Stimulated activated CD4-positive, alpha-beta T cell treated with anti-CD3 and anti-CD28 coated beads, Interleukin-4, amount 100 ng/mL, for 48 hours (primary cell): ENCODE results near the gene EYA2.

ENCODE experiments used
- DNase-seq, 2 donors: peaks; one replicate each; pipeline ENCODE4 v3.0.0-alpha.2; 2020; ENCODE audit warnings: low read depth in 2 of 2

Gene EYA2

DNA sequence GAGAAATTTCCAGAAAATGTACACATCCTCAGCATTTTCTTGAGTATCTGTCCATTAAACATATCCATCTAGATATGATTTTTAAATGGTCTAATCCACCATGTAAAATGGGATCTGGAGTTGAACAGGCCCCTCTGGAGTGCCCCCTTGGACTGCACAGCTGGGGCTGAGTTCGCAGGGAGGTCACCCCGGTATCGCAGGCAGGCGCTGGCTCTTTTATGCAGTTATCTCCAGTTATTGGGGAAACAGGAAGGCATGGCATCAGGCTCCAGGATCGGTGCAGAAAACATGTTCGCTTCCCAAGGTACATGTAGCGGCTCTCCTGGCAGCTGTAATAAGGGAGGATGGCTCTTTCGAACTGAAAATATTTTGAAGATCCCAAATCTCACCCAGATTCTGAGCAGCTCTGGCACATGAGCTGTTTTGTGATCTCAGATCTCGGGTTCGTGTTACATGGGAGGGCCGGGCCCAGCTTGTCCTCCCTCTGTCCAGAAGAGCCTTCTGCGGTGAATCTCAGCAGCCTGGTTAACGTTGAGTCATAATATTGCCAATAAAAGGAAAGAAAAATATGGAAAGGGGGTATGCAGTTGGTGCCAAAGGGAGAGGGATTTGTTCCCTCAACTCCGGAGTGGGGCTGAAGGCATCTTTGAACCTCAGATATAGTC is 167.7 kb downstream of the EYA2 start:
- DNase-seq = no peak

DNA sequence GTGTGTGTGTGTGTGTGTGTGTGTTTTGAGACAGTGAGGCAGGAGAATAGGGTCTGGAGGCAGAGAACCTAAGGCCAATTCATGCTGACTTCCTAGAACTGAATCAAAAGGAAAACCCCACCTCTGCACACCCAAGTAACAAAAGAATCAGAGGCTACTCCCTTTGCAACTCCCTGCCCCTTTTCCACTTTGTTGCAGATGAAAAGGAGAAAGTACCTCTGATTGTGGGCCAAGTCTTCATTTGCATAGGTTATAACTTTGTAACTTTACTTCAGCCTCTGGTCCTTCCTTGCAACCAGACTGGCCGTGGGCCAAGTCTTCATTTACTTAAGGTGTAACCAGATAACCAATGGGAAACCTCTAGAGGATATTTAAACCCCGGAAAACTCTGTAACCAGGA is 168.8 kb downstream of the EYA2 start:
- no peak for DNase-seq

- DNase-seq = no peak
Observed at GRCh38 chr20:47063808-47064207, 169.2 kb downstream of the EYA2 start.

DNA sequence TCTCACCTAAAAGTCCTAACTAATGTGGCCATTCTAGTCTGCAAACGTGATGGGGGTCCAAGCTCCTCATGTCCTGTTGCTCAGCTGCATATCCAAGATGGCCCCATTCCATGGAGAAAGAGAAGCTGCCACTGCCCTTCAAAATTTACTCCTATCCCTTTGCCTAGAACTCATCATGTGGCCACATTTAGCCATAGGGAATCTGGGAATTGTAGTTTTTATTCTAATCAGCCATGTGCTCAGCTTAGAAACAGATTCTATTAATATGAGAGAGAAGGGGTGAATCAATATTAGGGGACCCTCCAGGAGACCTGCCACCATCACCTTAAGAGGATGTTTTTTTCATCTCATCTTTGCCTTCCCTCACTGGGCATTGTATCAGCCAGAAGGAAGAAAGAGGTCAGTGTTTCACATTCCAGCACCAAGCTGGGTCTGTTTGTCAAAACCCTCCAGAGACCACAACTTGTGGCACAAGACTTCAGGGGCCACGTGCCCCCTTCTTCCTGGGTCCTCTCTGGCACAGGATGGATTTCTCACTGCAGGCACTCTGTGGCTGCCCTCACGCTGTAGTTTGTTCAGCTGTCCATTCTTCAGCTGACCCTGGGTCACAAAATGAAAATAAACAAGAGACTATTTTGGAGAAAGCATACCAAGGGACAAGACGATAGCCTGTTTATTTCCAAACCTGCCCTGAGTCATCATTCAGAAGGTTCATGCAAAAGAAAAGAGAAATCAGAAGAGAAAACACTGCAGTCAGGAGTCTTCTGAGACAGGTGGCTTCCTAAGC is 172.0 kb downstream of the EYA2 start:
- no peak for DNase-seq

- DNase-seq = no peak
Observed at GRCh38 chr20:47067776-47068175, 173.1 kb downstream of the EYA2 start.

DNA sequence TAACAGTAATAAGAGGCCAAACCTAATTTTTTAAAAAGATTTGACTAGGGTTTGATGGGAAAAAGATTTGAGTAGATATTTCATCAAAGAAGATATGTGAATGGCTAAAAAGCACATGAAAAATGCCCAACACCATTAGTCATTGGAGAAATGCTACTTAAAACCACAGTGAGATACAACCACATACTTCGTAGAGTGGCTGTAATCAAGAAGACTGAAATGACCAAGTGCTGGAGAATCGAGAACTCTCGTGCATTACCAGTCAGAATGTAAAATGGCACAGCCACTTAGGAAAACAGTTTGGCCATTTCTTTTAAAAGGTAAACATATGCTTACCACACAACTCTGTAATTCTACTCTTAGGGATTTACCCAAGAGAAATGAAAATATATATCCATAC is 175.5 kb downstream of the EYA2 start:
- no peak for DNase-seq

DNA sequence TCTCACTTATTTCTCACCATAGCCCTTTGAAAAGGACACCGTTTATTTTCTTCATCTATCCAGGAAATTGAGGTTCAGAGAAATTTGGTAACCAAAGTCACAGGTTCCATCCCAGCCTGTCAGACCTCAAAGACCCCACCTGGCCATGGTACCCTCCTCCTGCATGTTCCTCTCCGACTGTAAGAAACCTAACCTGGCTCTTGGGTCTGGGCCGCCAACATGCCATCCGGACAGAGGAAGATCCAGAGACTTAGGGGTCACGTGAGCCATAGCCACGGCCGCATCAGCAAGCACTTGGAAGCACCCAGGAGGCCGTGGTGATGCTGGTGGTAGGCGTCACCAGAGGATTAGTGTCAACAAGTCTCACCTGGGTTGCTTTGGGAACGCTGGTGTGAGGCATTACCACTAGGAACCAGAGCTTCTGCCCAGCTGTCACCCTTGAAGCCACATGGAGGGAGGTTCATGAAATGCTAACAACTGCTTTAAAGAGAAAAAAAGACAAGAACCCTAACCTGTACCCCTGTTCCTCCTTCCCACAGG is 177.1 kb downstream of the EYA2 start:
- DNase-seq = no peak

GRCh38 chr20:47073766-47074475 is 179.3 kb downstream of the EYA2 start:
- no peak for DNase-seq

DNA sequence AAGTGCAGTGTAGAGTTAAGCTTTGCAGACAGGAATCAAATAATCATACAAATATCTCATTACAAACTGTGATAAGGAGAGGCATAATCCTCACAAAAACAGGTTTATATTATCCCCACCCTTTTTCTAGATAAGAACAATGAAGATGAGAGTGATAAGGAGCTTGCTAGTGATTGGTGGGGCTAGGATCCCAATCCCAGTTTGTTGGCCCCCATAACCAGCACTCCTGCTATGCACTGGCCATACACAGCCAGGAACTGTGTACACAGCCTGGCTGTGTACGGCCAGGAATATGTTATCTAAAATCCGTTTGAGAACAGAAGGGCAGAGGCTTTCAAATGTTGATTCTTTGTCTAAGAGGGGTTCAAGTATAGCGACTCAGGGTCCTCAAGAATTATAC is 180.6 kb downstream of the EYA2 start:
- no peak for DNase-seq

DNA sequence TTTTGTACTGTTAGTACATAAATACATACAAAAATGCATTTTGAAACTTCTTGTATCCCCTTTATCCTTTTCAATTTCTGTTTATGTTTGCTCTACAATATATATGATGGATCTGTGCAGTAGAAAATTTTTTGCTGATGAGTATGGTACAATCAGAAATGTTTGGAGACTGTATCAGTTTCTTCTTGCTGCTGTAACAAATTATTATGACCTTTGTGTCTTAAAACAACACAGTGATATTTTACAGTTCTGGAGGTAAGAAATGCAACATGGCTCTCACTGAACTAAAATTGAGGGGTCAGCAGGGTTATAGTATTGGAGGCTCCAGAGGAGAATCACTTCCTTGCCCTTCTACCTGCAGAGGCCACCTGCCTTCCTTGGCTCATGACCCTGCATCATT is 184.4 kb downstream of the EYA2 start:
- DNase-seq = no peak

DNA sequence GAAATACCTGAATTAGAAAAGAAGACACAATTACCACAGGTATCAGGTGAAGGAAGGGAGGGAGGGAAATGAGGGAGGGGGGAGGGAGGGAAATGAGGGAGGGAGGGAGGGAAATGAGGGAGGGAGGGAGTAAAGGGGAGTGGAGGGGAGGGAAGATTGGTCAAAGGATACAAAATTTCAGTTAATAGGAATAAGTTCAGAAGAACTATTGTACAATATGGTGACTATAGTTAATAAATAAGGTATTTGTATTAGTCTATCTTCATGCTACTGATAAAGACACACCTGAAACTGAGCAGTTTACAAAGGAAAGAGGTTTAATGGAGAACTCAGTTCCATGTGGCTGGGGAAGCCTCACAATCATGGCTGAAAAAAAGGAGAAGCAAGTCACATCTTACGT is 185.7 kb downstream of the EYA2 start:
- no peak for DNase-seq

- no peak for DNase-seq
Observed at GRCh38 chr20:47086316-47086715, 191.7 kb downstream of the EYA2 start.

- no peak for DNase-seq
Observed at GRCh38 chr20:47088335-47088734, 193.7 kb downstream of the EYA2 start.

- no peak for DNase-seq
Observed at GRCh38 chr20:47089151-47089550, 194.5 kb downstream of the EYA2 start.

DNA sequence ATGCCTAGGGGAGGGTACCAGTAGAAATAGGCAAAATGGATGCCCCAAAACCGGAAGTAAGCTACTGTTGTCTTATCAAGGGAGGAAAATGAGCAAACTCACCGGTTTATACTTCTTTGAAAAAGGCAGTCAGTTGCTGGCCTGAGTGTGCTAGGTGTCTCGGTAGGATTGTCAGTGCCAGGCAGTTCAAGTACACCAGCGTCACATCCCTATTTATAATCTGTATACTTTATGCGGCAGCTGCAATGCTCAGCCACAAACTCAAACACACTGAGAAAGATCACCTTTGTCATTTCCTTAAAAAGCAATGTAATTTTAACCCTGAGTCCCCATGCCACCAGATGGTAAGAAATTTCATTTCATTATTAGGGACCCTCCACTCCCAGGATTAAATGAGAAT is 196.2 kb downstream of the EYA2 start:
- no peak for DNase-seq

- no peak for DNase-seq
Observed at GRCh38 chr20:47093320-47093966, 198.8 kb downstream of the EYA2 start.

- no peak for DNase-seq
Observed at GRCh38 chr20:47095690-47096089, 201.0 kb downstream of the EYA2 start.

DNA sequence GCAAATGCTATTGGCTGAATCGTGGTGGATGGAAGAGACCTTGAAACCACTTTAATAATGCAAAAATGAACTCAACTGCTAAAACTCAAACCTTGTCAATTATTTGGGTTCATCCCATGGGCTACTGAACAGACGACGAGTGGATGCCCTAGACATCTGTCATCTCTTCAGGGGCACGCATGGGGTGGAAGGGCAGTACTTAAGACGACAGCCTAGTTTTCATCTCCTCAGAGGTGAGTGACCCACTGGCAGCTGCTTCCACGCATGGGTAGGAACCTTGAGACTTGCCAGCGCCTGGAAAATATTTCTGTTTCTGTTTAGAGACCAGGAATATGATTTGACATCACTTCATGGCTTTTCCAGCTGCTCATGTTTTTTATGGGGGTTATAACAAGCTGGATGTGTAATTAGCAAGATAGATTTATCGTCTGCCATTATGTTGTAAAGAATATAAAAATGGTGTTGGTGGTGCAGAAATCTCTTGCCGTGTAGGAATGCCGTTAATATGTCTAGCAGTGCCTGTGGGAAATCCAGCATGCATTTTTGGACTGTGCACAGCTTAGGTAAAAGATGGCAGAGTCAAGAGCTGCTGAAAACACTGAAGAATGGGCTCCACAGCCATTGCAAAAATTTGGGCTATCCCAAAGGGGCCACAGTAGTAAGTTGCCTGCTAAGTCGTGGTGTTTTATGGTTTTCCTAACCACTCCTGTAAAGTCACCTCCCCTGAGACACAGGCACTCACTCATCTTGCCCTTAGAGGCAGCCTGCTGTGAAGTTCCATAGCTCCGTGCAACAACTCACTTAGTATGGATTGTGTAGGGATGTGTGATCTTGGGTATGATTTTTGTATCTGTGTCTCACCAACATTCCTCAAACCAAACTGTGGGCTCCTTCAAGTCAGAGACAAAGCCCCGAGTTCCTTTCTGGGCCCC is 203.3 kb downstream of the EYA2 start:
- no peak for DNase-seq

DNA sequence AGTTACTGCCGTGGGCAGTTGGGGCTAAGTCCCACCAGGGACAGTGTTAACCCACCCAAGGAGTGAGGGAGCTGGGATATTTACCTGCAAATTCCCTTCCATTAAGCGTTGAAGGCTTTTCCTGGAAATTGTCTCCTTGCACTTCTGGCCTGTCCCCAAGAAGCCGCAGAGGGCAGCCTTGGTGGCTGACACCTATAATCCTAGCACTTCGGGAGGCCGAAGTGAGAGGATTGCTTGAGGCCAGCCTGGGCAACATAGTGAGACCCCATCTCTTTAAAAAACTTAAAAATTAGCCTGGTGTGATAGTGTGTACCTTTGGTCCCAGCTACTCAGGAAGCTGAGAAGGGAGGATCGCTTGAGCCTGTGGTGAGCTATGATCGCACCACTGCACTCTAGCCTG is 204.4 kb downstream of the EYA2 start:
- no peak for DNase-seq

- DNase-seq = no peak
Observed at GRCh38 chr20:47099825-47100441, 205.3 kb downstream of the EYA2 start.

DNA sequence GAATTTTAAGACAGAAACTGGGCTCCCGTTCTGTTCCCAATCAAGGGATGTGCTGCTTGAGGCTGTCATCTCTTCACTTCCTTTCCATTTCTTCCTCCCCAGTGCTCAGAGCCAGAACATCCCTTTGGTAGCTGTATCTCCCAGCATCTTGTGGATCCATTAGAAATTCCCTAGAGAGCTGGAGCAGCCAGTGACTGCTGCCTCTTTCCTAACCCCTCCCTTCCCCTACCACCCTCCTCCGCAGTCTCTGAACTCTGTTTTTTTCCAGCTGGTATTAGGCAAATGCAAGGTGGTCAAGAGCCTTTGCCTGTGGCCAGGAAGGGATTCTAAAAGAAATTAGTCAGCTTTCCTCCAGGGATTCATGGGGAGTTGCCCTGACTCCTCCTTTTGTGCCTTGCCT is 208.0 kb downstream of the EYA2 start:
- no peak for DNase-seq
